Transverse colon (tissue), 4 donors: ENCODE measurements around the gene SACM1L. TPM values are rescaled to one million over a fixed set of nuclear protein-coding genes. Genes with fewer than 3 reads are reported as not detected.

ENCODE experiments used
- DNase-seq: peaks from one replicate; pipeline ENCODE4 v3.0.0-alpha.2; 2019
- H3K27ac ChIP-seq, 4 donors: fragments of 200-600 bp; sonication (generic); 2 replicates each; pipeline ENCODE4 v1.5.1; 2016 to 2018; ENCODE audit warnings: inconsistent platforms in 4 of 4
- H3K27me3 ChIP-seq: fragments of 200-600 bp; sonication (generic); 2 replicates; pipeline ENCODE4 v1.5.1; 2017; ENCODE audit warnings: inconsistent platforms
- H3K36me3 ChIP-seq, 4 donors: fragments of 200-600 bp; sonication (generic); 2 replicates each; pipeline ENCODE4 v1.5.1; 2017 to 2019; ENCODE audit warnings: inconsistent platforms in 4 of 4
- H3K4me1 ChIP-seq, 4 donors: fragments of 200-600 bp; sonication (generic); 2 replicates each; pipeline ENCODE4 v1.5.1; 2017 to 2020; ENCODE audit warnings: inconsistent platforms in 4 of 4
- H3K4me3 ChIP-seq, 4 donors: fragments of 200-600 bp; sonication (generic); 1 replicate in 1 of 4; 2 replicates in 3 of 4; pipeline versions ENCODE4 v1.5.1 to v1.6.1; 2017 to 2019; ENCODE audit warnings: inconsistent platforms in 4 of 4
- H3K9me3 ChIP-seq, 2 donors: fragments of 200-600 bp; sonication (generic); 2 replicates each; pipeline ENCODE4 v1.5.1; 2017 to 2019; ENCODE audit warnings: inconsistent platforms in 2 of 2
- CTCF ChIP-seq, 5 experiments: fragments of 200-600 bp in 3 of 5; fragments of 450-650 bp in 2 of 5; sonication (generic) in 3 of 5; IDR thresholded peaks; 1 replicate in 2 of 5; 2 replicates in 3 of 5; pipeline ENCODE4 v1.5.1; 2016 to 2017; ENCODE audit warnings: antibody characterized with exemption in 5 of 5, inconsistent platforms in 3 of 5, mild to moderate bottlenecking in 2 of 5, moderate library complexity in 1 of 5
- EP300 ChIP-seq: sonication (generic); formaldehyde crosslinking; IDR thresholded peaks from one replicate; pipeline ENCODE4 v1.6.1; 2017; ENCODE audit warnings: antibody characterized with exemption, low read depth
- POLR2A ChIP-seq: fragments of 450-650 bp; IDR thresholded peaks from one replicate; pipeline ENCODE4 v1.6.1; 2016; ENCODE audit warnings: antibody characterized with exemption, mild to moderate bottlenecking, moderate library complexity
- POLR2AphosphoS5 ChIP-seq, 3 donors: sonication (generic); formaldehyde crosslinking; IDR thresholded peaks; one replicate each; pipeline ENCODE4 v1.6.1; 2016; ENCODE audit warnings: antibody characterized with exemption in 3 of 3
- WGBS, 2 donors: methylation state at CpG; one replicate each; pipeline ENCODE4 v1.1.5; 2018; ENCODE audit warnings: low coverage in 1 of 2; 5-methylcytosine and 5-hydroxymethylcytosine counted together
- in situ Hi-C, 4 donors: fragments of 200-750 bp; cut with MboI; loops; one replicate each; pipeline versions ENCODE4 v1.15.0 to v1.15.1; 2017; ENCODE audit warnings: low sequenced_read_pairs in 3 of 4, low pct_ligation_motif_present in 1 of 4, low pct_unique_long_range_greater_than_20kb in 1 of 4
- intact Hi-C: fragments of 100-400 bp; cut with DNase I; formaldehyde crosslinking; loops from one replicate; pipeline ENCODE4 v1.15.1; 2023; ENCODE audit warnings: low total_unique reads
- total RNA-seq, 4 donors: library from RNA; depleted of rRNA; stranded (reverse); fragments of >200 nt; gene quantifications; one replicate each; pipeline ENCODE4 v1.1.0, GENCODE V29; 2016

Gene SACM1L
- total RNA-seq, 4 donors from 2014 or later, result 8.6 to 71.9 (median 53.8) TPM

- Histone ChIP-seq H3K36me3 (no peaks in the 10 kb centered on the region), H3K4me3 (no peak overlapping the region), H3K9me3 (no peaks in the 10 kb centered on the region), H3K27me3 (no peaks in the 10 kb centered on the region), H3K27ac (no peak overlapping the region), H3K4me1 (peaks cover 0 to 11% (median 0%) of the 10 kb centered on the region in 4 donors)
- intact Hi-C loops, result no loop called here
- 90 to 100% methylated on average over 3 to 8 of the region's 8 CpGs for WGBS, 2 donors
- in situ Hi-C loops, result no loop called here
- DNase-seq, result no peak
- TF ChIP-seq POLR2A, result no peak
- TF ChIP-seq CTCF (IDR thresholded peaks at IDR 0.05), result no peak
- no peak for TF ChIP-seq EP300
- no peak for TF ChIP-seq POLR2AphosphoS5 (IDR thresholded peaks at IDR 0.05)
Measured at GRCh38 chr3:45679805-45680204, 9.4 kb upstream of the SACM1L start.

- Histone ChIP-seq H3K27me3 (no peaks in the 10 kb centered on the region), H3K27ac (no peak overlapping the region), H3K4me3 (no peak overlapping the region), H3K36me3 (no peaks in the 10 kb centered on the region), H3K4me1 (peaks cover 0 to 11% (median 0%) of the 10 kb centered on the region in 4 donors), H3K9me3 (no peaks in the 10 kb centered on the region)
- in situ Hi-C loops, result no loop called here
- TF ChIP-seq POLR2AphosphoS5 (IDR thresholded peaks at IDR 0.05) (no peak), POLR2A (no peak), EP300 (no peak), CTCF (IDR thresholded peaks at IDR 0.05) (no peak)
- WGBS, 2 donors, result 78% methylated on average over 1 of the region's 1 CpG; no CpG with 5 or more reads in 1 of the 2 donors
- intact Hi-C loops, result no loop called here
- no peak for DNase-seq
Measured at GRCh38 chr3:45681221-45681620, 8.0 kb upstream of the SACM1L start.

- DNase-seq, result no peak
- Histone ChIP-seq H3K27ac (no peak overlapping the region), H3K27me3 (no peaks in the 10 kb centered on the region), H3K4me1 (peaks cover 0 to 7% (median 0%) of the 10 kb centered on the region in 4 donors), H3K36me3 (no peaks in the 10 kb centered on the region), H3K9me3 (no peaks in the 10 kb centered on the region), H3K4me3 (no peak overlapping the region)
- 92 to 95% methylated on average over 2 to 3 of the region's 3 CpGs for WGBS, 2 donors
- TF ChIP-seq POLR2A (no peak), POLR2AphosphoS5 (IDR thresholded peaks at IDR 0.05) (no peak)
- in situ Hi-C loops, result no loop called here
- intact Hi-C loops, result no loop called here
Measured at GRCh38 chr3:45681846-45682245, 7.3 kb upstream of the SACM1L start.

GRCh38 chr3:45682311-45682710 lies 6.9 kb upstream of the SACM1L start:
- no peak for TF ChIP-seq CTCF (IDR thresholded peaks at IDR 0.05)
- TF ChIP-seq EP300, result no peak
- no peak for TF ChIP-seq POLR2AphosphoS5 (IDR thresholded peaks at IDR 0.05)
- no peak for TF ChIP-seq POLR2A
- Histone ChIP-seq H3K4me3 (no peak overlapping the region), H3K9me3 (no peaks in the 10 kb centered on the region), H3K4me1 (peaks cover 0 to 2% (median 0%) of the 10 kb centered on the region in 4 donors), H3K27me3 (no peaks in the 10 kb centered on the region), H3K36me3 (no peaks in the 10 kb centered on the region), H3K27ac (no peak overlapping the region)
- no peak for DNase-seq
- 100% methylated on average over 1 to 2 of the region's 2 CpGs for WGBS, 2 donors
- intact Hi-C loops, result no loop called here
- in situ Hi-C loops, result no loop called here

- 80 to 95% methylated on average over 4 to 5 of the region's 5 CpGs for WGBS, 2 donors
- DNase-seq, result no peak
- Histone ChIP-seq H3K27me3 (no peaks in the 10 kb centered on the region), H3K4me1 (peaks cover 0 to 3% (median 0%) of the 10 kb centered on the region in 4 donors), H3K4me3 (no peak overlapping the region), H3K9me3 (no peaks in the 10 kb centered on the region), H3K27ac (no peak overlapping the region), H3K36me3 (no peaks in the 10 kb centered on the region)
- TF ChIP-seq EP300 (no peak), CTCF (IDR thresholded peaks at IDR 0.05) (no peak), POLR2A (no peak), POLR2AphosphoS5 (IDR thresholded peaks at IDR 0.05) (no peak)
- in situ Hi-C loops, result no loop called here
- intact Hi-C loops, result no loop called here
Measured at GRCh38 chr3:45682786-45683185, 6.4 kb upstream of the SACM1L start.
